Measurements from ENCODE around the gene CSRP1.

DNA sequence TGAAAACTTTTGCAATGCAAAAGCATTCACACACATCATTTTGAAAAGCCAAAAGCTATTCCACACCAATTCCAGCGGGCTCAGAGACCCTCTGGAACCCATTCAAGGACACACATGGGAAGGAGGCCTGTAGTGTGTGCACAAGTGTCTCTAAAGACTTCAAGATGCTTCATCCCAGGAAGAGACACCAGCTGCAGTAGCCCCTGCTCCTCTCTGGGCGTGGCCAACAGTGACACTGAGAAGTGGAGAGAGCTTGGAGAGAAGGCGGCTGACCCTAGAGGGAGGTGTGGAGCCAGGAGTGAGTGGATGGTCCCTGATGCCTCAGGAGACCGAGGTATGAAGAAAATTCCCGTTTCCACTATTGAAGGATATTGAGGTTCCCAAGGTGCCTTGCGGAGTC lies 70.5 kb downstream of the CSRP1 start:
- TF ChIP-seq NFATC3 (CRISPR knock-in tag; IDR thresholded peaks at IDR 0.05) (no peak), EP300 (IDR thresholded peaks at IDR 0.05; ENCODE audit: low read depth in 2 of 2, low read length in 2 of 2) (no peak), EP300 (CRISPR knock-in tag; IDR thresholded peaks at IDR 0.05; ENCODE audit: borderline replicate concordance) (no peak), ZNF768 (CRISPR knock-in tag; IDR thresholded peaks at IDR 0.05) (no peak), HIVEP1 (CRISPR knock-in tag; IDR thresholded peaks at IDR 0.05) (no peak), SP1 (IDR thresholded peaks at IDR 0.05) (no peak), SP1 (CRISPR knock-in tag; IDR thresholded peaks at IDR 0.05) (no peak), MAFK (conservative IDR thresholded peaks at IDR 0.05 in 1 of 2, IDR thresholded peaks at IDR 0.05 in 1 of 2; ENCODE audit: low read length in 2 of 2) (no peak), TCF12 (IDR thresholded peaks at IDR 0.05) (no peak), TCF12 (CRISPR knock-in tag; IDR thresholded peaks at IDR 0.05) (no peak)
- TF ChIP-seq, protein P1, sequence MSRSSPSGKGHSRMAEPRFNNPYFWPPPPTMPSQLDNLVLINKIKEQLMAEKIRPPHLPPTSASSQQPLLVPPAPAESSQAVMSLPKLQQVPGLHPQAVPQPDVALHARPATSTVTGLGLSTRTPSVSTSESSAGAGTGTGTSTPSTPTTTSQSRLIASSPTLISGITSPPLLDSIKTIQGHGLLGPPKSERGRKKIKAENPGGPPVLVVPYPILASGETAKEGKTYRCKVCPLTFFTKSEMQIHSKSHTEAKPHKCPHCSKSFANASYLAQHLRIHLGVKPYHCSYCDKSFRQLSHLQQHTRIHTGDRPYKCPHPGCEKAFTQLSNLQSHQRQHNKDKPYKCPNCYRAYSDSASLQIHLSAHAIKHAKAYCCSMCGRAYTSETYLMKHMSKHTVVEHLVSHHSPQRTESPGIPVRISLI (CRISPR knock-in tag; IDR thresholded peaks at IDR 0.05; ENCODE audit: borderline replicate concordance), result no peak
- TF ChIP-seq, protein P2, sequence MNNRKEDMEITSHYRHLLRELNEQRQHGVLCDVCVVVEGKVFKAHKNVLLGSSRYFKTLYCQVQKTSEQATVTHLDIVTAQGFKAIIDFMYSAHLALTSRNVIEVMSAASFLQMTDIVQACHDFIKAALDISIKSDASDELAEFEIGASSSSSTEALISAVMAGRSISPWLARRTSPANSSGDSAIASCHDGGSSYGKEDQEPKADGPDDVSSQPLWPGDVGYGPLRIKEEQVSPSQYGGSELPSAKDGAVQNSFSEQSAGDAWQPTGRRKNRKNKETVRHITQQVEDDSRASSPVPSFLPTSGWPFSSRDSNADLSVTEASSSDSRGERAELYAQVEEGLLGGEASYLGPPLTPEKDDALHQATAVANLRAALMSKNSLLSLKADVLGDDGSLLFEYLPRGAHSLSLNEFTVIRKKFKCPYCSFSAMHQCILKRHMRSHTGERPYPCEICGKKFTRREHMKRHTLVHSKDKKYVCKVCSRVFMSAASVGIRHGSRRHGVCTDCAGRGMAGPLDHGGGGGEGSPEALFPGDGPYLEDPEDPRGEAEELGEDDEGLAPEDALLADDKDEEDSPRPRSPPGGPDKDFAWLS (CRISPR knock-in tag; IDR thresholded peaks at IDR 0.05; ENCODE audit: borderline replicate concordance), result no peak
- TF ChIP-seq, protein P3, sequence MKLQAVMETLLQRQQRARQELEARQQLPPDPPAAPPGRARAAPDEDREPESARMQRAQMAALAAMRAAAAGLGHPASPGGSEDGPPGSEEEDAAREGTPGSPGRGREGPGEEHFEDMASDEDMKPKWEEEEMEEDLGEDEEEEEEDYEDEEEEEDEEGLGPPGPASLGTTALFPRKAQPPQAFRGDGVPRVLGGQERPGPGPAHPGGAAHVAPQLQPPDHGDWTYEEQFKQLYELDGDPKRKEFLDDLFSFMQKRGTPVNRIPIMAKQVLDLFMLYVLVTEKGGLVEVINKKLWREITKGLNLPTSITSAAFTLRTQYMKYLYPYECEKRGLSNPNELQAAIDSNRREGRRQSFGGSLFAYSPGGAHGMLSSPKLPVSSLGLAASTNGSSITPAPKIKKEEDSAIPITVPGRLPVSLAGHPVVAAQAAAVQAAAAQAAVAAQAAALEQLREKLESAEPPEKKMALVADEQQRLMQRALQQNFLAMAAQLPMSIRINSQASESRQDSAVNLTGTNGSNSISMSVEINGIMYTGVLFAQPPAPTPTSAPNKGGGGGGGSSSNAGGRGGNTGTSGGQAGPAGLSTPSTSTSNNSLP (IDR thresholded peaks at IDR 0.05; ENCODE audit: low read depth, low read length), result no peak
